ENCODE measurements around the gene CHST12. TPM values are rescaled to one million over a fixed set of nuclear protein-coding genes. Genes with fewer than 3 reads are reported as not detected.

CHST12 gene
- total RNA-seq, 1 donor from 2014 or later, result 13.5 TPM

Other genes with a start within 250 kb of the CHST12 start
- gene MAD1L1, start 170.7 kb upstream of the CHST12 start, total RNA-seq, result 19.1 TPM
- gene MRM2, start 161.4 kb upstream of the CHST12 start, total RNA-seq, result 20.7 TPM
- gene NUDT1, start 161.4 kb upstream of the CHST12 start, total RNA-seq, result 13.6 TPM
- gene SNX8, start 89.2 kb upstream of the CHST12 start, total RNA-seq, result 18.8 TPM
- 68.1 TPM for gene EIF3B, start 48.8 kb upstream of the CHST12 start, total RNA-seq
- gene GRIFIN, start 72.8 kb downstream of the CHST12 start, total RNA-seq, result not detected
- gene LFNG, start 116.2 kb downstream of the CHST12 start, total RNA-seq, result 6.5 TPM
- 14.8 TPM for gene BRAT1, start 151.9 kb downstream of the CHST12 start, total RNA-seq
- gene IQCE, start 155.4 kb downstream of the CHST12 start, total RNA-seq, result 11.5 TPM
- gene TTYH3, start 228.4 kb downstream of the CHST12 start, total RNA-seq, result 15.8 TPM